Panc1 (cell line): Measurements from ENCODE around the gene TMEM131L. TPM values are rescaled to one million over a fixed set of nuclear protein-coding genes. Genes with fewer than 3 reads are reported as not detected.

Experiments used
- ATAC-seq: fragments of 200-7000 bp; cut with Tn5 transposase; 2 replicates; pipeline ENCODE4 v1.9.1; 2020; ENCODE audit warnings: mild to moderate bottlenecking, moderate library complexity
- BruUV-seq: library from RNA; stranded (reverse); fragments of 400-500 nt; replicated peaks from 2 replicates; lab custom pipeline; 2021; lab: Mats Ljungman, UMichigan
- CTCF ChIA-PET: fragments of 300-600 bp; sonication (Branson Sonifier 250); formaldehyde crosslinking; loops from one replicate; lab custom pipeline; 2022; ENCODE audit warnings: antibody characterized with exemption; lab: Charles Lee
- POLR2A ChIA-PET: fragments of 300-600 bp; sonication (Branson Sonifier 250); formaldehyde crosslinking; loops from one replicate; lab custom pipeline; 2022; ENCODE audit warnings: antibody characterized with exemption; lab: Charles Lee
- DNase-seq: peaks from one replicate; pipeline ENCODE4 v3.0.0-alpha.2; 2010; ENCODE audit warnings: low read depth, low spot score
- H3K27ac ChIP-seq: 2 replicates; pipeline ENCODE4 v1.5.1; 2011; ENCODE audit warnings: mild to moderate bottlenecking, low read length, inconsistent platforms
- H3K27me3 ChIP-seq: fragments of 200-500 bp; sonication (Bioruptor generic); 2 replicates; pipeline ENCODE4 v1.6.0; 2014; ENCODE audit warnings: low read length, inconsistent platforms; ENCODE audit not compliant: control insufficient read depth, insufficient read depth
- H3K36me3 ChIP-seq: fragments of 200-500 bp; sonication (Bioruptor generic); 2 replicates; pipeline ENCODE4 v1.5.1; 2014; ENCODE audit warnings: inconsistent platforms, mild to moderate bottlenecking, low read length, moderate library complexity; ENCODE audit not compliant: control insufficient read depth, insufficient read depth
- H3K4me1 ChIP-seq: 2 replicates; pipeline ENCODE4 v1.5.1; 2011; ENCODE audit warnings: inconsistent platforms, mild to moderate bottlenecking, low read length, moderate library complexity; ENCODE audit not compliant: control insufficient read depth, insufficient read depth
- H3K4me3 ChIP-seq, 2 experiments: 2 replicates each; pipeline ENCODE4 v1.5.1; 2011 to 2012; ENCODE audit warnings: low read depth in 2 of 2, low read length in 2 of 2, mild to moderate bottlenecking in 2 of 2, inconsistent platforms in 1 of 2, moderate library complexity in 1 of 2
- H3K9me3 ChIP-seq: fragments of 200-500 bp; sonication (Bioruptor generic); 2 replicates; pipeline ENCODE4 v1.5.1; 2014; ENCODE audit warnings: low read depth, mild to moderate bottlenecking, inconsistent platforms, low read length, moderate library complexity; ENCODE audit not compliant: control insufficient read depth, insufficient read depth
- CTCF ChIP-seq: fragments of 450-650 bp; IDR thresholded peaks from 2 replicates; pipeline ENCODE4 v1.5.1; 2017; ENCODE audit warnings: mild to moderate bottlenecking
- POLR2AphosphoS5 ChIP-seq: IDR thresholded peaks from 2 replicates; pipeline ENCODE4 v1.6.1; 2012; ENCODE audit warnings: mild to moderate bottlenecking, low read depth, low read length, moderate library complexity
- REST ChIP-seq, 2 experiments: IDR thresholded peaks; 2 replicates each; pipeline ENCODE4 v1.6.1; 2011 to 2012; ENCODE audit warnings: low read depth in 2 of 2, control low read depth in 1 of 2, low read length in 1 of 2, mild to moderate bottlenecking in 1 of 2, moderate library complexity in 1 of 2; ENCODE audit not compliant: insufficient read depth in 1 of 2
- SIN3A ChIP-seq: IDR thresholded peaks from 2 replicates; pipeline ENCODE4 v1.6.1; 2012; ENCODE audit warnings: low read depth, mild to moderate bottlenecking, low read length, moderate library complexity, borderline replicate concordance; ENCODE audit not compliant: insufficient read depth
- TCF7L2 ChIP-seq: IDR thresholded peaks from 2 replicates; pipeline ENCODE4 v1.6.1; 2011; ENCODE audit warnings: mild to moderate bottlenecking, low read depth, low read length, inconsistent platforms
- in situ Hi-C: cut with HindIII; loops from 2 replicates; pipeline ENCODE4 v1.10.0; 2016; ENCODE audit warnings: low sequenced_read_pairs, low pct_unique_long_range_greater_than_20kb
- intact Hi-C: fragments of 100-400 bp; cut with micrococcal nuclease; formaldehyde crosslinking; loops from one replicate; pipeline ENCODE4 v1.10.0; 2022; ENCODE audit not compliant: unreplicated experiment
- total RNA-seq: library from RNA; stranded (reverse); gene quantifications from one replicate; pipeline ENCODE4 v1.2.1, GENCODE V29; 2021; ENCODE audit not compliant: unreplicated experiment

TMEM131L gene
- total RNA-seq, 1 experiment from 2014 or later: 13.5 TPM

DNA sequence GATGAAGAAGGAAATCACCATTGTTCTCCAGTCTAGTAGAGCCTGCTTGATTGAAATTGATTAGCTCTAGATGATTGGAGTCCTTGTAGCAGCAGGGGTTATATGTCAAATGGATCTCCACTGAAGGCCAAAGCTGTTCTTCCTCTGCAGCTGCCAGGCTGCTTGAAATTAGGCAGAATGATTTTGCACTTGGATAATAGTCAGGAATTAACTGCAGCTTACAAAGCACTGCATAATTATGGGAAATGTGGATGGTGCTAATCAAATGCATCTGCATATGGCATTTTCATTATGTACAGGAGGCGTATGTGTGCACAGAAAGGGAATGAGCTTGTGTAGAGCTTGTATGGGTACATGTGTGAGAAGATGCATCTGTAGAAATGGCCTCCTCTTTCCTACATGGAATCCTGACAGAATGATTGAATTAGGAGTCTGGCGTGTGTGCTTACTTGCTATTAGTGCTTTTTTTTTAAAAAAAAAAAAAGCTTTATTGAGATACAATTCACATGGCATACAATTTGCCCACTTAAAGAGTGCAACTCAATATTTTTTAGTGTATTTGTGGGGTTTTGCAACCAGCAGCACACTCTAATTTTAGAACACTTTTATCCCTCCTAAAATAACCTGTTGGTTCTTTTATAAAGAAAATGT lies 65.9 kb downstream of the TMEM131L start:
- no TSS peak for BruUV-seq
- intact Hi-C loops: no loop called here
- Histone ChIP-seq H3K9me3 (no peaks in the 10 kb centered on the region), H3K4me3 (no peak overlapping the region), H3K27ac (no peak overlapping the region), H3K4me1 (no peaks in the 10 kb centered on the region; the same call in 1 of the 2 replicates), H3K36me3 (no peaks in the 10 kb centered on the region), H3K27me3 (no peaks in the 10 kb centered on the region)
- POLR2A ChIA-PET: interaction anchor here (0.6 kb wide), 1 partner anchor 282 kb away, joined by 3 read pairs; no protein-coding TSS in a partner anchor
- in situ Hi-C loops: no loop called here
- CTCF ChIA-PET: interaction anchor here (0.6 kb wide), 1 partner anchor 14 kb away, joined by 3 read pairs; no protein-coding TSS in a partner anchor
- ATAC-seq: no peak
- TF ChIP-seq POLR2AphosphoS5 (no peak), CTCF (no peak), TCF7L2 (no peak), REST (IDR thresholded peaks at IDR 0.05; ENCODE audit: insufficient read depth in 1 of 2, low read depth in 2 of 2, low read length in 1 of 2) (no peak), SIN3A (no peak)
- DNase-seq: no peak

GRCh38 chr4:153532636-153533035 lies 66.5 kb downstream of the TMEM131L start:
- H3K4me1 ChIP-seq: no peaks in the 10 kb centered on the region; the same call in 1 of the 2 replicates
- BruUV-seq: no TSS peak
- no peak for ATAC-seq
- TF ChIP-seq CTCF (no peak), POLR2AphosphoS5 (no peak), TCF7L2 (no peak), REST (IDR thresholded peaks at IDR 0.05; ENCODE audit: insufficient read depth in 1 of 2, low read depth in 2 of 2, low read length in 1 of 2) (no peak), SIN3A (no peak)
- in situ Hi-C loops (no loop called here), intact Hi-C loops (no loop called here)
- no peak overlapping the region for H3K4me3 ChIP-seq
- no peaks in the 10 kb centered on the region for H3K27me3 ChIP-seq
- no peaks in the 10 kb centered on the region for H3K9me3 ChIP-seq
- no peak overlapping the region for H3K27ac ChIP-seq
- H3K36me3 ChIP-seq: no peaks in the 10 kb centered on the region
- ChIA-PET POLR2A (interaction anchor here (0.6 kb wide), 1 partner anchor 283 kb away, joined by 3 read pairs; no protein-coding TSS in a partner anchor), CTCF (interaction anchor here (0.6 kb wide), 1 partner anchor 13 kb away, joined by 3 read pairs; no protein-coding TSS in a partner anchor)
- no peak for DNase-seq
